H9 (cell line): Measurements from ENCODE around the gene RPL39L. TPM values are rescaled to one million over a fixed set of nuclear protein-coding genes. Genes with fewer than 3 reads are reported as not detected.

Experiments
- DNase-seq: peaks from one replicate; pipeline ENCODE4 v3.0.0-alpha.2; 2017
- H2AFZ ChIP-seq: one replicate; pipeline ENCODE4 v1.6.1; 2013; ENCODE audit warnings: mild to moderate bottlenecking, low read length, control low read depth, moderate library complexity
- H2AK5ac ChIP-seq: 2 replicates; pipeline ENCODE4 v1.6.1; 2013; ENCODE audit warnings: low read length, control low read depth, mixed read lengths; ENCODE audit not compliant: insufficient read length
- H2BK120ac ChIP-seq: one replicate; pipeline ENCODE4 v1.6.1; 2013; ENCODE audit warnings: low read depth, mild to moderate bottlenecking, low read length, control low read depth, inconsistent platforms; ENCODE audit not compliant: poor library complexity, severe bottlenecking
- H2BK12ac ChIP-seq: 2 replicates; pipeline ENCODE4 v1.6.1; 2013; ENCODE audit warnings: low read length, control low read depth, mixed read lengths, low read depth; ENCODE audit not compliant: insufficient read length
- H2BK15ac ChIP-seq: 2 replicates; pipeline ENCODE4 v1.6.1; 2013; ENCODE audit warnings: low read depth, low read length, control low read depth
- H2BK20ac ChIP-seq: one replicate; pipeline ENCODE4 v1.6.1; 2013; ENCODE audit warnings: low read depth, mild to moderate bottlenecking, low read length, control low read depth, inconsistent platforms; ENCODE audit not compliant: poor library complexity, severe bottlenecking
- H2BK5ac ChIP-seq: 2 replicates; pipeline ENCODE4 v1.6.1; 2013; ENCODE audit warnings: low read length, control low read depth, mixed read lengths; ENCODE audit not compliant: insufficient read length
- H3K14ac ChIP-seq: 2 replicates; pipeline ENCODE4 v1.6.1; 2013; ENCODE audit warnings: low read length, control low read depth; ENCODE audit not compliant: insufficient read depth
- H3K18ac ChIP-seq: 2 replicates; pipeline ENCODE4 v1.6.1; 2013; ENCODE audit warnings: low read depth, mild to moderate bottlenecking, mixed read lengths, low read length, control low read depth; ENCODE audit not compliant: insufficient read length
- H3K23ac ChIP-seq: 2 replicates; pipeline ENCODE4 v1.6.1; 2013; ENCODE audit warnings: low read length, control low read depth, mixed read lengths, low read depth; ENCODE audit not compliant: insufficient read length
- H3K23me2 ChIP-seq: 2 replicates; pipeline ENCODE4 v1.6.1; 2013; ENCODE audit warnings: low read depth, mild to moderate bottlenecking, mixed read lengths, low read length, control low read depth; ENCODE audit not compliant: insufficient read length, poor library complexity, severe bottlenecking
- H3K27ac ChIP-seq: 2 replicates; pipeline ENCODE4 v1.5.1; 2013; ENCODE audit warnings: low read length, control low read depth, mixed read lengths, low read depth; ENCODE audit not compliant: insufficient read length
- H3K27me3 ChIP-seq: 2 replicates; pipeline ENCODE4 v1.6.1; 2013; ENCODE audit warnings: low read length, control low read depth, inconsistent platforms; ENCODE audit not compliant: insufficient read depth
- H3K4ac ChIP-seq: 2 replicates; pipeline ENCODE4 v1.6.1; 2013; ENCODE audit warnings: low read depth, mild to moderate bottlenecking, control low read depth, inconsistent platforms, low read length, moderate library complexity
- H3K4me1 ChIP-seq: 2 replicates; pipeline ENCODE4 v1.6.1; 2013; ENCODE audit warnings: low read length, control low read depth, inconsistent platforms; ENCODE audit not compliant: insufficient read depth
- H3K4me2 ChIP-seq: 2 replicates; pipeline ENCODE4 v1.6.1; 2013; ENCODE audit warnings: low read length, control low read depth, mixed read lengths; ENCODE audit not compliant: insufficient read length, insufficient read depth
- H3K56ac ChIP-seq: 2 replicates; pipeline ENCODE4 v1.6.1; 2013; ENCODE audit warnings: low read depth, mild to moderate bottlenecking, mixed read lengths, low read length, control low read depth; ENCODE audit not compliant: insufficient read length
- H3K79me1 ChIP-seq: 2 replicates; pipeline ENCODE4 v1.6.1; 2013; ENCODE audit warnings: low read depth, mild to moderate bottlenecking, moderate library complexity, low read length, control low read depth, inconsistent platforms; ENCODE audit not compliant: insufficient read depth, poor library complexity, severe bottlenecking
- H3K79me2 ChIP-seq: 2 replicates; pipeline ENCODE4 v1.6.1; 2013; ENCODE audit warnings: low read length, control low read depth, inconsistent platforms; ENCODE audit not compliant: insufficient read depth
- H3K9ac ChIP-seq: 2 replicates; pipeline ENCODE4 v1.6.1; 2013; ENCODE audit warnings: low read length, control low read depth, mixed read lengths; ENCODE audit not compliant: insufficient read length; ENCODE audit errors: extremely low read depth
- H3K9me3 ChIP-seq: one replicate; pipeline ENCODE4 v1.6.1; 2013; ENCODE audit warnings: low read depth, low read length, inconsistent platforms; ENCODE audit not compliant: control insufficient read depth
- H3T11ph ChIP-seq: one replicate; pipeline ENCODE4 v1.6.1; 2013; ENCODE audit warnings: mild to moderate bottlenecking, low read length, control low read depth, inconsistent platforms
- H4K20me1 ChIP-seq: one replicate; pipeline ENCODE4 v1.6.1; 2013; ENCODE audit not compliant: control insufficient read depth, insufficient read length, insufficient read depth
- H4K5ac ChIP-seq: 2 replicates; pipeline ENCODE4 v1.6.1; 2013; ENCODE audit warnings: low read depth, mild to moderate bottlenecking, mixed read lengths, low read length, control low read depth; ENCODE audit not compliant: insufficient read length
- H4K8ac ChIP-seq: replicated peaks from 2 replicates; pipeline ENCODE4 v1.6.1; 2013; ENCODE audit warnings: low read length, control low read depth, mixed read lengths, low read depth; ENCODE audit not compliant: insufficient read length
- H4K91ac ChIP-seq: 2 replicates; pipeline ENCODE4 v1.6.1; 2013; ENCODE audit warnings: low read depth, mild to moderate bottlenecking, moderate library complexity, mixed read lengths, low read length, control low read depth; ENCODE audit not compliant: insufficient read length
- H3K27ac Mint-ChIP-seq, 3 experiments: 2 replicates in 2 of 3; 3 replicates in 1 of 3; pipeline ENCODE4 v1.8.0; 2020 to 2021; ENCODE audit warnings: mixed read lengths in 3 of 3, mild to moderate bottlenecking in 1 of 3, moderate library complexity in 1 of 3
- H3K27me3 Mint-ChIP-seq: 2 replicates; pipeline ENCODE4 v1.8.0; 2021; ENCODE audit warnings: low read depth, mild to moderate bottlenecking, moderate library complexity, mixed read lengths
- H3K36me3 Mint-ChIP-seq, 3 experiments: 2 replicates in 2 of 3; 3 replicates in 1 of 3; pipeline ENCODE4 v1.8.0; 2020 to 2021; ENCODE audit warnings: low read depth in 3 of 3, mixed read lengths in 3 of 3; ENCODE audit not compliant: insufficient read depth in 1 of 3
- H3K4me1 Mint-ChIP-seq, 2 experiments: 2 replicates each; pipeline ENCODE4 v1.8.0; 2020; ENCODE audit warnings: mixed read lengths in 2 of 2
- H3K4me3 Mint-ChIP-seq, 2 experiments: 2 replicates in 1 of 2; 3 replicates in 1 of 2; pipeline ENCODE4 v1.8.0; 2020 to 2021; ENCODE audit warnings: mild to moderate bottlenecking in 2 of 2, mixed read lengths in 2 of 2, moderate library complexity in 1 of 2
- H3K9me3 Mint-ChIP-seq, 2 experiments: 2 replicates in 1 of 2; 3 replicates in 1 of 2; pipeline ENCODE4 v1.8.0; 2020; ENCODE audit warnings: mild to moderate bottlenecking in 2 of 2, mixed read lengths in 2 of 2, moderate library complexity in 1 of 2
- CTCF ChIP-seq: fragments of 200-600 bp; sonication (generic); conservative IDR thresholded peaks from 3 replicates; pipeline ENCODE4 v1.8.0; 2021; ENCODE audit warnings: antibody characterized with exemption, mild to moderate bottlenecking
- WGBS: extraction: QIAGEN DNeasy Blood & Tissue Kit; methylation state at CpG from one replicate; pipeline ENCODE4 v1.1.7; 2013; ENCODE audit warnings: missing lambda C conversion rate, low lambda C conversion rate, mixed read lengths; ENCODE audit not compliant: insufficient read length; ENCODE audit errors: extremely low coverage; 5-methylcytosine and 5-hydroxymethylcytosine counted together
- total RNA-seq: library from RNA; stranded (reverse); gene quantifications from 2 replicates; pipeline ENCODE4 v1.2.1, GENCODE V29; 2021

RPL39L gene
- total RNA-seq, 1 experiment from 2014 or later = 71.7 TPM

DNA sequence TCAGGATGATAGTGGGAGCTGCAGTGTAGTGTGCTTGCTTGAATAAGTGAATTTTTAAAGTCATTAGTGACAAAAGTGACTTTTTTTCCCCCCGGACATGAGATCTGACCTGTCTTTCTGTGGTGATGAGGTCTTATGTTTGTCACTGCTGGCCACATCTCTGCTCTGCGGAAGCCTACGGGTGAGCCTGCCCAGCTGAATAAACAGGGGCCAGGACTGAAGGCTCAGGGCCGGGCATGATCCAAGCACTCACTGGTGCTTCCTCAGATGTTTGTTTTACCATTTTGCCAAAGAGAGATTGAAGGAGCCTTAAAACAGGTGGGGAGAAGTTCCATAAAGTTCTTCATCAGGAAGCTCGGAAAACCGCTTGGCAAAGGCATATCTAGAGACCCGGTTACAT is 35.0 kb downstream of the RPL39L start:
- Histone ChIP-seq H4K5ac (no peak overlapping the region), H2BK20ac (no peak overlapping the region), H3K9ac (no peak overlapping the region), H3K23me2 (no peaks in the 10 kb centered on the region), H3K23ac (no peak overlapping the region), H3K4me1 (peaks cover 7% of the 10 kb centered on the region; the same call in 1 of the 2 replicates), H3K79me2 (no peaks in the 10 kb centered on the region), H4K8ac (no peak overlapping the region), H3K18ac (no peak overlapping the region), H3K9me3 (no peaks in the 10 kb centered on the region), H2BK15ac (no peak overlapping the region), H3K27me3 (no peaks in the 10 kb centered on the region), H3K14ac (no peak overlapping the region), H2AFZ (no peak overlapping the region), H3K27ac (no peak overlapping the region), H3K4me2 (no peak overlapping the region), H3K4ac (no peak overlapping the region), H2BK5ac (no peak overlapping the region), H4K91ac (no peak overlapping the region), H2AK5ac (no peak overlapping the region), H4K20me1 (peaks cover 3% of the 10 kb centered on the region), H2BK12ac (no peak overlapping the region), H2BK120ac (no peak overlapping the region), H3K56ac (no peak overlapping the region), H3K79me1 (no peaks in the 10 kb centered on the region), H3T11ph (no peak overlapping the region)
- no peak for DNase-seq
- peaks cover 0 to 8% (median under 1%) of the 10 kb centered on the region in 3 experiments; a peak in 2 of 7 replicates for H3K36me3 Mint-ChIP-seq
- peaks cover 4 to 8% of the 10 kb centered on the region in 2 experiments; a peak in 3 of 5 replicates for H3K9me3 Mint-ChIP-seq
- no peak overlapping the region for H3K4me3 Mint-ChIP-seq
- H3K27me3 Mint-ChIP-seq = no peaks in the 10 kb centered on the region
- peaks cover 8 to 12% of the 10 kb centered on the region in 2 experiments for H3K4me1 Mint-ChIP-seq
- H3K27ac Mint-ChIP-seq = no peak overlapping the region
- TF ChIP-seq CTCF = no peak
- no CpG with 5 or more reads among the region's 7 CpGs for WGBS
